ENCODE results near the gene COG8.
"Not testable (repeated sequence)": the region's sequence is repeated elsewhere in the genome, so short reads cannot be mapped to it uniquely, and the experiment has no call there.

Gene COG8

GRCh38 chr16:69339289-69340094 is at the start of gene COG8, which contains the start of gene NIP7:
TSS of gene COG8 (minus strand) at chr16:69339564. CDS start at chr16:69339552, 12 bp downstream.
TSS of gene NIP7 (plus strand) at chr16:69339772. CDS start at chr16:69339830, 58 bp downstream.
- DNase-seq = peak; percentile 87

GRCh38 chr16:69386596-69386995 is 47.2 kb upstream of the COG8 start:
- DNase-seq = no peak

GRCh38 chr16:69384974-69385373 is 45.6 kb upstream of the COG8 start:
- no peak for DNase-seq

- DNase-seq = no peak
Observed at GRCh38 chr16:69382421-69382820, 43.1 kb upstream of the COG8 start.

- no peak for DNase-seq
Observed at GRCh38 chr16:69381231-69381630, 41.9 kb upstream of the COG8 start.

- no peak for DNase-seq
Observed at GRCh38 chr16:69378760-69379159, 39.4 kb upstream of the COG8 start.

GRCh38 chr16:69378036-69378435 is 38.7 kb upstream of the COG8 start:
- no peak for DNase-seq

- DNase-seq = no peak
Observed at GRCh38 chr16:69376393-69377059, 37.2 kb upstream of the COG8 start.

GRCh38 chr16:69373019-69373418 is 33.7 kb upstream of the COG8 start:
- DNase-seq = no peak

- DNase-seq = no peak
Observed at GRCh38 chr16:69371564-69371963, 32.2 kb upstream of the COG8 start.

GRCh38 chr16:69368866-69369265 is 29.5 kb upstream of the COG8 start:
- DNase-seq = no peak

- DNase-seq = no peak
Observed at GRCh38 chr16:69367980-69368379, 28.6 kb upstream of the COG8 start.

GRCh38 chr16:69366431-69366830 is 27.1 kb upstream of the COG8 start:
- DNase-seq = no peak

- DNase-seq = no peak
Observed at GRCh38 chr16:69365901-69366300, 26.5 kb upstream of the COG8 start.

- no peak for DNase-seq
Observed at GRCh38 chr16:69364088-69364487, 24.7 kb upstream of the COG8 start.

- DNase-seq = no peak
Observed at GRCh38 chr16:69363281-69363717, 23.9 kb upstream of the COG8 start.

GRCh38 chr16:69360070-69360469 is 20.7 kb upstream of the COG8 start:
- not testable (repeated sequence) for DNase-seq

- no peak for DNase-seq
Observed at GRCh38 chr16:69351309-69352027, 12.1 kb upstream of the COG8 start, which contains the start of gene TMED6. TSS of gene TMED6 (minus strand) at chr16:69351786. CDS start at chr16:69351753, 33 bp downstream.

- no peak for DNase-seq
Observed at GRCh38 chr16:69350536-69351133, 11.3 kb upstream of the COG8 start.

- no peak for DNase-seq
Observed at GRCh38 chr16:69349536-69349935, 10.2 kb upstream of the COG8 start.

GRCh38 chr16:69348222-69348621 is 8.9 kb upstream of the COG8 start:
- DNase-seq = no peak

GRCh38 chr16:69346683-69347082 is 7.3 kb upstream of the COG8 start:
- no peak for DNase-seq

GRCh38 chr16:69345923-69346322 is 6.6 kb upstream of the COG8 start:
- DNase-seq = no peak
